HUES64 (cell line): ENCODE measurements around the gene RNGTT.
"Not testable (repeated sequence)": the region's sequence is repeated elsewhere in the genome, so short reads cannot be mapped to it uniquely, and the experiment has no call there.

Source experiments
- H3K27ac ChIP-seq: 2 replicates; pipeline ENCODE4 v1.7.0; 2013; ENCODE audit warnings: low read depth, low read length, inconsistent platforms
- H3K27me3 ChIP-seq: 2 replicates; pipeline ENCODE4 v1.6.1; 2013; ENCODE audit warnings: mild to moderate bottlenecking, low read length; ENCODE audit not compliant: insufficient read depth
- H3K36me3 ChIP-seq: 2 replicates; pipeline ENCODE4 v1.6.1; 2013; ENCODE audit warnings: mild to moderate bottlenecking, low read length; ENCODE audit not compliant: insufficient read depth
- H3K4me1 ChIP-seq: 2 replicates; pipeline ENCODE4 v1.6.1; 2013; ENCODE audit warnings: mild to moderate bottlenecking, low read length, moderate library complexity; ENCODE audit not compliant: insufficient read depth
- H3K4me3 ChIP-seq: 2 replicates; pipeline ENCODE4 v1.5.1; 2013; ENCODE audit warnings: mild to moderate bottlenecking, low read length, moderate library complexity
- H3K9ac ChIP-seq: 2 replicates; pipeline ENCODE4 v1.6.1; 2013; ENCODE audit warnings: mild to moderate bottlenecking, low read depth, low read length
- H3K9me3 ChIP-seq: 2 replicates; pipeline ENCODE4 v1.6.1; 2013; ENCODE audit warnings: low read depth, low read length; ENCODE audit not compliant: insufficient read depth
- WGBS: fragments of 150-250, 120-280 bp; methylation state at CpG from one replicate; pipeline ENCODE4 v1.1.7; 2013; ENCODE audit warnings: missing lambda C conversion rate; 5-methylcytosine and 5-hydroxymethylcytosine counted together

RNGTT gene

GRCh38 chr6:88989215-88989614, 25.8 kb upstream of the RNGTT start:
- WGBS = 100% methylated on average over 1 of the region's 1 CpG
- no peaks in the 10 kb centered on the region for H3K4me1 ChIP-seq
- no peak overlapping the region for H3K27ac ChIP-seq
- no peaks in the 10 kb centered on the region for H3K9me3 ChIP-seq
- H3K27me3 ChIP-seq = no peaks in the 10 kb centered on the region
- H3K9ac ChIP-seq = no peak overlapping the region
- no peaks in the 10 kb centered on the region for H3K36me3 ChIP-seq
- H3K4me3 ChIP-seq = no peak overlapping the region

GRCh38 chr6:88987922-88988321, 24.5 kb upstream of the RNGTT start:
- Histone ChIP-seq H3K9ac (no peak overlapping the region), H3K4me1 (no peaks in the 10 kb centered on the region)
- 100% methylated on average over 2 of the region's 2 CpGs for WGBS

GRCh38 chr6:88985901-88986300, 22.5 kb upstream of the RNGTT start:
- Histone ChIP-seq H3K36me3 (no peaks in the 10 kb centered on the region), H3K27me3 (peaks cover 2% of the 10 kb centered on the region; the same call in 1 of the 2 replicates)

More at GRCh38 chr6:88987922-88988321, 24.5 kb upstream of the RNGTT start:
- no peak overlapping the region for H3K4me3 ChIP-seq
- H3K9me3 ChIP-seq = no peaks in the 10 kb centered on the region
- H3K27ac ChIP-seq = no peak overlapping the region
- no peaks in the 10 kb centered on the region for H3K36me3 ChIP-seq
- no peaks in the 10 kb centered on the region for H3K27me3 ChIP-seq

GRCh38 chr6:88984606-88985005, 21.2 kb upstream of the RNGTT start:
- WGBS = 97% methylated on average over 5 of the region's 5 CpGs
- Histone ChIP-seq H3K9me3 (no peaks in the 10 kb centered on the region), H3K27me3 (peaks cover 6% of the 10 kb centered on the region; the same call in 1 of the 2 replicates), H3K27ac (no peak overlapping the region), H3K9ac (no peak overlapping the region), H3K4me3 (no peak overlapping the region), H3K36me3 (no peaks in the 10 kb centered on the region), H3K4me1 (no peaks in the 10 kb centered on the region)

More at GRCh38 chr6:88985901-88986300, 22.5 kb upstream of the RNGTT start:
- no peaks in the 10 kb centered on the region for H3K4me1 ChIP-seq
- H3K9ac ChIP-seq = no peak overlapping the region
- no peak overlapping the region for H3K4me3 ChIP-seq
- no peak overlapping the region for H3K27ac ChIP-seq
- H3K9me3 ChIP-seq = no peaks in the 10 kb centered on the region

GRCh38 chr6:88984152-88984551, 20.7 kb upstream of the RNGTT start:
- Histone ChIP-seq H3K4me3 (no peak overlapping the region), H3K27me3 (peaks cover 6% of the 10 kb centered on the region; the same call in 1 of the 2 replicates), H3K27ac (no peak overlapping the region), H3K9me3 (no peaks in the 10 kb centered on the region), H3K36me3 (no peaks in the 10 kb centered on the region), H3K9ac (no peak overlapping the region), H3K4me1 (no peaks in the 10 kb centered on the region)

GRCh38 chr6:88983532-88983931, 20.1 kb upstream of the RNGTT start:
- Histone ChIP-seq H3K9ac (no peak overlapping the region), H3K27me3 (peaks cover 6% of the 10 kb centered on the region; the same call in 1 of the 2 replicates), H3K4me3 (no peak overlapping the region), H3K36me3 (no peaks in the 10 kb centered on the region), H3K9me3 (no peaks in the 10 kb centered on the region), H3K27ac (no peak overlapping the region), H3K4me1 (no peaks in the 10 kb centered on the region)
- 64% methylated on average over 4 of the region's 4 CpGs for WGBS

GRCh38 chr6:88983129-88983528, 19.7 kb upstream of the RNGTT start:
- not testable (repeated sequence) for H3K4me1 ChIP-seq, H3K9ac ChIP-seq, H3K4me3 ChIP-seq, H3K9me3 ChIP-seq, H3K27ac ChIP-seq, H3K36me3 ChIP-seq, H3K27me3 ChIP-seq
- 82% methylated on average over 2 of the region's 2 CpGs for WGBS

GRCh38 chr6:88982720-88983119, 19.3 kb upstream of the RNGTT start:
- Histone ChIP-seq H3K27me3 (peaks cover 6% of the 10 kb centered on the region; the same call in 1 of the 2 replicates), H3K4me1 (no peaks in the 10 kb centered on the region), H3K27ac (no peak overlapping the region), H3K9ac (no peak overlapping the region), H3K4me3 (no peak overlapping the region), H3K36me3 (no peaks in the 10 kb centered on the region), H3K9me3 (no peaks in the 10 kb centered on the region)
- WGBS = 0% methylated on average over 2 of the region's 2 CpGs

GRCh38 chr6:88975369-88975768, 12.0 kb upstream of the RNGTT start:
- H3K27ac ChIP-seq = no peak overlapping the region
- no peaks in the 10 kb centered on the region for H3K36me3 ChIP-seq
- H3K9ac ChIP-seq = no peak overlapping the region
- H3K4me3 ChIP-seq = no peak overlapping the region
- H3K9me3 ChIP-seq = no peaks in the 10 kb centered on the region
- H3K27me3 ChIP-seq = peaks cover 63% of the 10 kb centered on the region
- H3K4me1 ChIP-seq = peaks cover 4% of the 10 kb centered on the region; the same call in 1 of the 2 replicates
- WGBS = 60% methylated on average over 3 of the region's 3 CpGs

- Histone ChIP-seq H3K4me3 (no peak overlapping the region), H3K9ac (no peak overlapping the region), H3K27ac (no peak overlapping the region), H3K4me1 (peaks cover 4% of the 10 kb centered on the region; the same call in 1 of the 2 replicates), H3K36me3 (no peaks in the 10 kb centered on the region), H3K9me3 (peaks cover 3% of the 10 kb centered on the region; the same call in 1 of the 2 replicates), H3K27me3 (peaks cover 63% of the 10 kb centered on the region)
- 40% methylated on average over 6 of the region's 6 CpGs for WGBS
Measured at GRCh38 chr6:88972504-88973423, 9.3 kb upstream of the RNGTT start.

GRCh38 chr6:88970301-88970700, 6.9 kb upstream of the RNGTT start:
- Histone ChIP-seq H3K9me3 (peaks cover 10% of the 10 kb centered on the region), H3K36me3 (no peaks in the 10 kb centered on the region), H3K27ac (no peak overlapping the region), H3K4me1 (peaks cover 4% of the 10 kb centered on the region; the same call in 1 of the 2 replicates), H3K4me3 (no peak overlapping the region), H3K9ac (no peak overlapping the region), H3K27me3 (peaks cover 50% of the 10 kb centered on the region)
- whole genome bisulfite sequencing = 98% methylated on average over 2 of the region's 2 CpGs
